Iris pigment epithelial cell (primary cell): ENCODE data around the gene CHD2.
"Not testable (repeated sequence)": the region's sequence is repeated elsewhere in the genome, so short reads cannot be mapped to it uniquely, and the experiment has no call there.

Experiments
- DNase-seq: peaks from one replicate; pipeline ENCODE4 v3.0.0-alpha.2; 2011; ENCODE audit warnings: low read depth

The CHD2 gene

DNA sequence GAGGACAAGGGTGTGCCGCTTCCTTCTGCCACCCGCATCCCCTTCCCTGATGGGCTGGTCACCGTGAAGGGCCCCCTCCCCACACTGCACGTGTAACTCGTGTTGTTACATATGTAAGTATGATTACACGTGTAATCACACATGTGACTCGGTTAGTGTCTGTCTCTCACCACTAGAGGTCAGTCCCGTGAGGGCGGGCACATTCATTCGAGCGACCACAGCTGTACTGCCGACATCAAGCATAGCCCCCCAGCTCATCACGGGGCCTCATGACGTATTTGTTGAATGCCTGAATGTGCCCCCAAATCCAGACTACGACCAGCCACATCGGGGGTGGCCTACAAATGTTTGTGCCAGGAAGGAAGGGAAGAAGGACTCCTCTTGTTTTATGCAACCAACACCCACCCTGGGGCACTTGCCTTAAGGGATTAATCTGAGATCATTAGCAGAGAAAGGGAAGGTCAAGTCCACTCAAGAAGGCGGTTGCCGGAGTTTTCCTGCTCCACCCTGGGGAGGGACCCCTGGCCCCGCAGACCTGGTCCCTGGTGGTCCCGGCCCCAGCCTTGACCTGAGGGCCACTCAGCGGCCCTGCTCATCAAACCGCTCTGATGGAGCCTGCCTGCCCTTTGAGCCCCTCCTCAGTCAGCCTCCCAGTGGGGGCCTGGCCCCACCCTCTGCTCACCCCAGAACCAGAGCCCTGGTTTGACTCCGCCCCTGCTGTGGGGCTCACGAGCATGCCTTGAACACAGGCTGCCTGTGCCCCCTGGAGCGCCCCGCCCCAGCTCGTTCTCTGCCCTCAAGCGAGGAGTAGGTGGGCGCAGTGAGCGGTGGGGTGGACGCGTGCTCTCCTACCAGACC lies 136.1 kb downstream of the CHD2 start:
- DNase-seq, result peak; percentile 43

DNA sequence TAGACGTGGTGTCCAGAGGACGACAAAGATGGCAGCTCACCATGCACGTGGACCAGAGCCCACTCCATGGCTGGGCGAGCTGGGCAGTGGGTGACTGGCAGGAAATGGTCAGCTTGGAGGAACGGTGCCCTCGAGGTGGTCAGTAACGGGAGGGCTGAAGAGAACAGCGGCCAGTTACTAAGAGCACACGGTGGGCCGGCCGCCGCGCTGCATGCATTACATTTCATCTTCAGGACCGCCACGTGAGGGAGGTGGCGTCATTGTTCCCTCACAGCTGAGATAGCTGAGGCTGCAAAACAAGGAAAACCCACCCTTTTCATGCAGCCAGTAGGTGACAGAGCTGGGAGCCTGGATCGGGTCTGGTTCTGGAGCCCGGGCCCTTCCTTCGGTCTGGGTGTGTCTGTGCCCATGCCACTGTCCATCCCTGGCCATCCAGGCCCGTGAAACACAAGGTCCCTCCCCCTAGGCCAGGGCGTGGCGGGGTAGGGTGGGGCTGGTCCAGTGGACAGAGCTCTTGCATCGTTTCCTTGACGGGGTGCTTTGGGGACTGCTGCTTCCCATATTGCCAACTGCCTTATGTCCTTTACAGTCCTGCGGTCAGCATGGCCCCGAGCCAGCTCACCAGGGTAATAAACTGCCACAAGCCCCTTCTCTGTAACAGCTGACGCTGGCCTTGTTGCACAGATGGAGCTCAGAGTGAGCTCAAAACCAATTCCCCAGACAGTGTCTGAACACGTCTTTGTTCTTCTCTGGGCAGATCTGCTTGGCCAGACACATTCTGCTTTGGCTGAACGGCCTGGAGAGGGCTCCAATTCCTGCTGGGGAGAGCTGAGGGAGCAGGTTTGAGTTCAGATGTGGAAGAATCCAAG lies 137.1 kb downstream of the CHD2 start:
- no peak for DNase-seq

DNA sequence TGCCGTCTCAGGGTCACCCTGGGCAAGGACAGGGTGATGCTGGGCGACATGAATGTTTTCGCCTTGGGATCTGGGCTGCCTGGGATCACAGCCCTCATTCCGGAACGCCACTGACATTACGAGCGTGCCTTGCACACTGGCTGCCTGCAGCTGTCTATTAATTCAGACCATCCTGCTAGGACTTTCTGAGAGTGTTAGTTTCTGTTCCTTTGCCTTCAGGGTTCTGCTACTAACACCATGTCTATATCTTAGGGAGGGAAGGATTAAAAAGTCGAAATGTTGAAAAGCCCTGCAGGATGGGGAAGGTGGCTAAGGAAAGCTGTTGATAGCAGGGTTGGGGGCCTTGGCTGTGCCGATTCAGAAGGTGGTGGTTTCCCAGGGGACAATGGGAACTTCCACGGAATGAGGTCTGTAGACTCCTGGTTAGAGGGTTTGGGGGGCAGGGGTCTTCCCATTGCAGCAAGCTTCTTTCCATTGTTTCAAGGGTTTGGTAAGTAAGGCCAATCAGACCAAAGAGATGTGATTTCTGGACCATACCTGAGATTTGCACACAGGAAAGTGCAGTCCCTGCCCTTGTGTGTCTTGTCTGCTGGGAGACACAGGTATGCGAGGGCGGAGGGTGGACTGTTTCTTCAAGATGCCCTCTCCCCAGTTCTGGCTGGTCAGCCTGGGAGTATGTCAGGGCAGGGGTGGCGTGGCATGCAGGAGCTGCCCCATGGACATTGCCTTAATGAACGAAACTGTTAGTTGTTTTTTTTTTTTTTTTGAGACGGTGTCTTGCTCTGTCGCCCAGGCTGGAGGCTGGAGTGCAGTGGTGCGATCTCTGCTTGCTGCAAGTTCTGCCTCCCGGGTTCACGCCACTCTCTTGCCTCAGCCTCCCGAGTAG lies 137.9 kb downstream of the CHD2 start:
- DNase-seq, result no peak

DNA sequence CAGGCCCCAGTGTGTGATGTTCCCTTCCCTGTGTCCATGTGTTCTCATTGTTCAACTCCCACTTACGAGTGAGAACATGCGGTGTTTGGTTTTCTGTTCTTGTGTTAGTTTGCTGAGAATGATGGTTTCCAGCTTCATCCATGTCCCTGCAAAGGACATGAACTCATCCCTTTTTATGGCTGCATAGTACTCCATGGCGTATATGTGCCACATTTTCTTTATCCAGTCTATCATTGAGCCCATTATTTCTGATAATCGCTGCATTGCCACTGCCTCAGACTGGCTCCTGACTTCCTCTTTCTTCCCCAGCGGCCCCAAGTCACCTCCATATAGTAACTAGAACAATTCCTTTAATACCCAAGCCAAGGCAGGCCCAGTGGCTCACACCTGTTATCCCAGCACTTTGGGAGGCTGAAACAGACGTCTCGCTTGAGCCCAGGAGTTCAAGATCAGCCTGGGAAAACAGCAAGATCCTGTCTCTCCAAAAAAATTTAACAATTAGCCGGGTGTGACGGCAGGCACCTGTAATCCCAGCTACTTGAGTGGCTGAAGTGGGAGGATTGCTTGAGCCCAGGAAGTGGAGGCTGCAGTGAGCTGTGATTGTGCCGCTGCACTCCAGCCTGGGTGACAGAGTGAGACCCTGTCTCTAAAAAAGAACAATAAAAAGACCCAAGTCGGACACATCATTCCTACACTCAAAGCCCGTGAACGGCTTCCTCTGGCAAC lies 139.6 kb downstream of the CHD2 start:
- DNase-seq, result not testable (repeated sequence)

DNA sequence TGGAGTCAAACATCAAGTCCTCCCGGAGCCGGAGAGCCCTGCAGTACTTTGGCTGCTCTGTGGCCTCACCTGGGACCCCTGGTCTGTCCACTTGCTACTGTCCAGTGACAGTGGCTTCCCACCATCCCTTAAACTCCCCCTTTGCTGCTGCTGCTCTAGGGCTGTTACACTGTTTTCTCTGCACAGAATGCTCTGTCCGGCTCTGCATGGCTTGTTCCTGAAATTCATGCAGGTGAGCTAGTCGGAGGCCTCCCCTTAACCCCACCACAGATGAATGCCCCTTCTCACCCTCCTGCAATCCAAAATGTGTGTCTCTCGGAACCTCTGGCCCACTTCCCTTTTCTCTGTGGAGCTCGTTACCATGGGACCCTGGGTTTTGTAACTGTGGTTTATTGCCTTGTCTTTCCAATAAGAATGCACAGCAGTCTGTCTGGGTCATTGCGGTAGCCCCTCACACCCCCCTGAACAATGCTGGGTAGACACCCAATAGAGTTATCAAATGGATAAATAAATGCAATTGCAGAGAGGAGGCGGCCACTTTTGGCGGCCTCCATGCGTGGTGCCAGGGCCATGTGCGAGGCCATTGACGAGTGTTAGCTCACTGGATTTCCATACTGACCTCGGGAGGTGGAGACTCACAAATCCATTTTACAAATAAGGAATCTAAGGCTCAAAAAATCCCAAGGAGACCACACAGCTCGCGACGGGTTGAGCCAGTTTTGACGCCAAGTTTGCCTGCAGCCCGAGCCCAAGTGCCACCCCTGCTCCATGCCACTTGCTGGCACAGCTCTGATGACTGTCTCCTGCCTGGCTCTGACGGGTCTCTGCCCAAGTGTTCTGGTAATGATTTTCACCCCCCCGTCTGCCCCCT lies 140.4 kb downstream of the CHD2 start:
- no peak for DNase-seq

DNA sequence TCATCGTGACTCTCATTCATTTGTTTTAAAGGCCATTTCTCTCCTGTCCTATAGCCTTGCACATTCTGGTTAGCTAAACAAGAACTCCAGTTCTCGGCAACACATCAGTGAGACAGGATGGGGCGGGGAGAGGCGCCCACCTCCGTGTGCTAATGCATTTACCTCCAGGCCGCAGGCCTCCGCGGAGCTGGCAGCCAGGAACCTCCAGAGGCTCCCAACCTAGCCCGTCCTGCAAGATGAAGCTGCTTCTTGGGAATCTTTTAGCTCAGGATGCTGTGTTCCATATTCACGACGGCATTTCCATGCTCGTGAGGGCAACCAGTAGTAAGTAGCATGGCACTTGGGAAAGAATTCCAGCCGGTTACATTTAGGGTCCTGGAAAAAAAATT lies 141.0 kb downstream of the CHD2 start:
- no peak for DNase-seq

DNA sequence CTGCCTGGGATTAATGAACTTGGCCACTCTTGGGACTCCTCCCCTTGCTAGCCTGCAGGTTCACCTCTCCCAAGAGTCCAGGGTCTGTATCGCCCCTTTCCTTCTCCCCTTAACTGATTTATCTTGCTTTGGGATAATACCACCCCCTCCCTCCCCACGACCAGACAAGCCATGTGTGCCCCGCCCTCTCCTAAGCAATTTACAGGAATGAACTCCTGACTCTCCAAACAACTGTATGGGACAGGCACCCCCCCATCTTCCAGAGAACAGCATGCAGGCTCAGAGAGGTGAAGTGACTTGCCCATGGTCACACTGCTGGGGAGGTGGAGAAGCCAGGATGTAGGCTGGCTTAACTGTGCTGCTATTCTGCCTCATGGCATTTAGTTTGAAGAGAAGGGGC lies 142.1 kb downstream of the CHD2 start:
- DNase-seq, result no peak

DNA sequence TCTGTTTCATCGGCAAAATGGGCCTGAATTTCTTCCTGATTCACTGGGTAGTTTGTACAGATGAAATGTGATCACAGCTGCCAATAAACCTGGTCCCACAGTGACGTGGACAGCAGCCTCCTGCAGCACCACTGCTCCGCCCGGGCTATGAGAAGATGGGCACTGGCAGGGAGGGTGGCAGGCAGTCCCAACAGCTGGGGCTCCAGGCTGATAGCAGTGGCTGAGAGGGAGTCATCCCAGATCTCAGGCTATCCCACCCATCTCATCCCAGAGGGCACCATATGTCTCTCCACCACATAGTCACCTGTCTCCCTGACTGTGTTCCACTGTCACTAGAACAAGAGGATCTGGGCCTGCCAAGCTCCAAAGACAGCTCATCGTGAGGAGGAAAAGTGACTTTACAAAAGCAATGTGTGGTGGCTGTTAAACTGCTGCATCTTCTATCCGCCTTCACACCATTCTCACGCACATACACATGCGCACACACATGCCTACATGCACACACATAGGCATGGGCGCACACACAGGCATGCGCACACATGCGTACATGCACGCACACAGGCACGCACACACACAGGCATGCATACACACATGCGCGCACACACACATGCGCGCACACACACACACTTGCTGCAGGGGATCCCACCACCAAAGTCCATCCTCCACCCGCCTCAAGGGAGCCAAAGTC lies 142.7 kb downstream of the CHD2 start:
- no peak for DNase-seq

DNA sequence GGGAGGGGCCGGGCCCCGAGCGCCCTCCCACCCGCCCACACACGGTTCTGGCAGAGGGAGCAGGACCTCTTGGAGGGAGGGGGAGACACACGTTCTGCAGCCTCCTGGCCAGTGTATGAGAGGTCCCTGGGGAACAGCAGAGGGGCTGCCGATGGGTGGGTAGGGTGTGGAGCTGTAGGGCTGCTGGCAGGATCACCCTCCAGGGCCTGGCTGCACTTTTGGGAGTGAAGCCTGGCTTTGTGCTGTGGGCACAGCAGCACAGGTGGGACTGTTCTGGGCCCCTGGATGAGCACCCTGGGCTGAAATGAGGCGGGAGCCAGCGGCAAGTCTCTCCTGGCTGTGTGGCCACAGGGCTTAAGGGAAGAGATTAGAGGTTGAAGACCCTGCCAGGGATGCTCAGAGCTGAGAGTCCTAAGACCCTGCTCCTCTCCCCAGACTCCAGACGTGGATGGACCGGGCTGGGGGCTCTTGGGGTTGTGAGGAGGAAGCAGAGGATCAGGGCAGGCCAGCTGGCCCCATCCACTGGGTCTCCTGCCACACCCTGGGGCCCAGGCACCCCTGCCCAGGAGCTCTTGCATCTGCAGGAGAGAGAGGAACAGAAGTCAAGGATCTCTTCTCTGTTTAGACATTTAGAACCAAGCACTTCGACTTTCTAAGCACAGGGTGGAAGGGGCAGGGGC lies 143.6 kb downstream of the CHD2 start:
- DNase-seq, result no peak

DNA sequence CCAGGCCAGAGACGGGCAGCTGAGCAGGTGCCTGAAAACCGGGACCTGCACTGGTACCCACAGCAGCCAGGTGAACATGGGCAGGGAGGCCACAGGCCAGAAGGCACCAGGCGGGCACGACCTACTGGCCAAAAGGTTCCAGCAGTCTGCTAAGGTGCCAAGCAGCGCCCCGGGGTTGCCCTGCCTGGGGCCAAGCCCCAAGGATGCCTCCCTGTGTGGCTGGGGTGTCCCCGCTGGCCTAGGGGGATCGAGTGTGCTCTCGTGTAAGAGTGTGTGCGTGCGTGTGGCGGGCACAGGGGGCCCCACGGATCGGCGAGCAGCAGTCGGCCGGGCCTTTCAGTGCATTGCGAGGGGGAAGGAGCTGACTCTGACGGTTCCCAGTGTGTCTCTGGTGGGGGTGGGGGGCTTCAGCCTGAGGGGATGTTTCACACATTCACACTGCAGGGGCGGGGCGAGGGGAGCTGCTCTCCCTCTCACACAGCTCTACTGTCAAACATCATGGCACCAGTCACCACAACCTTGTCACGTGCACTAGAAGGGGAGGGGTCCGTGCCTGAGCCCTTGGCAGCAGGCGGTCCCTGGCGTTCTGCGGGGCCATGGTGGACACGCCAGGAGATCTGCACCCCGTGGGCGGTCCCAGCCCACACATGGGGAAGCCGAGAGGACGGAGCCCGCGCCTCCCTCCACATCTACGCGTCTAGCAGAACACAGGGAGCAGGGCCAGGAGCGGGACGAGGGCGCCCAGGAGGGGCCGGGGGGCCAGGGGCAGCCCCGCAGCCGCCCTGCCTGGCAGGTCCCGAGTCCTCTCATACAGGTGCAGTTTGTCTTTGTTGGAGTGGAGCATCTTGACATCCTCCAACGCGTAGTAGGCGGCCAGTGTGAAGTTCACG lies 144.4 kb downstream of the CHD2 start:
- DNase-seq, result no peak

DNA sequence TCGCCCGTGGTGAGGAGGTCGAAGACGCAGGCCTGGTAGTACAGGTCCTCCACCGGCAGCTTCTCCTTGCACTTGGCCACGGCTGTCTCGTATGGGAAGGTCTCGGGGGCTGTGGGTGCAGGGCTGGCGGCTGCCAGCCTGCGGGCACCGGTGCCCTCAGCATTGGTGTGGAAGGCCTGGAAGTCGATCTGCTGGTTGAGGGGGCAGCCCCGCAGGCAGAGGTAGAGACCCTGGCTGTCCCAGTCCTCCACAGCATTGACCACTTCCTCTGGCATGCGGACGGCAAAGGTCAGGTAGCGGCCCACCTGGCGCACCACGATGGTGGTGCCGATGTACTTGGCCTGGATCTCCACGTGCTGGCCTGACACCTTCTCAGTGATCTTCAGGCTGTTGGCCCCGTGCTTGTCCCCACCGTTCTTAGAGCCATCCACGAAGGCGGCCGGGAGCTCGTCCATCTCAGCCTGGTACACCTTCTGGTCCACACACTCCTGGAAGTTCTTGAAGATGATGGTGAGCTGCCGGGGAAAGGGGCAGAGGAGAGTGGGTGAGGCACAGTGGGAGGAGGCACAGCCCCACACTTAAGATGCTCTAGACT lies 145.2 kb downstream of the CHD2 start:
- no peak for DNase-seq

DNA sequence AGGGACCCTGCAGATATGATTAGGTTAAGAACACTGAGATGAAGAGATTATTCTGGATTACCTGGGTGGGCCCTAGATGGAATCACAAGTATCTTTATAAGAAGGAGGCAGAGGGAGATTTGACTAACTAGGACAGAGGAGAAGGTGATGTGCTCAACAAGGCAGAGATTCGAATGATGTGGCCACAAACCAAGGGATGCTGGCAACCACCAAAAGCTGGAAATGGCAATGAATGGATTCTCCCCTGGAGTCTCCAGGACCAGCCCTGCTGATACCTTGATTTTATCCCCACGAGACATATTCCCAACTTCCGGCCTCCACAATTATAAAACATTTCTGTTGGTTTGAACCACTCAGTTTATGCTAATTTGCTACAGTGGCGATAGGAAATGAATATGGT lies 146.0 kb downstream of the CHD2 start:
- DNase-seq, result no peak

DNA sequence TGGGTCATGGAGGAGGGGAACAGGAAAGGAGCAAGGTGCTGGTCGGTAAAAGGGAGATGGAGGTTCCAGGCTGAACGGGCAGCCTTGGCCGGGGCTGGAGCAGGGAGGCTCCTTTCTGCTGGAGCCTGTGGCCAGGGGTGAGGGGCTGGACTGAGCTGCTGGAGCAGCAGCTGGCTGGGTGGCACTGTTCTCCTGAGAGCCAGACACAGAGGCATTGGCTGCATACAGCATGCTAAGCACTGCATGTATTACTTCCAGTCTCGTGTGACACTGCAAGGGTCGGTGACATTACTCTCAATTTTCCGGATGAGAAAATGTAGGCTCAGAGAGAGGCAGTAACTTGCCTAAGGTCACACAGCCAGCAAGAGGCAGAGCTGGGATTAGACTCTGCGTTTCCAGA lies 146.6 kb downstream of the CHD2 start:
- no peak for DNase-seq

DNA sequence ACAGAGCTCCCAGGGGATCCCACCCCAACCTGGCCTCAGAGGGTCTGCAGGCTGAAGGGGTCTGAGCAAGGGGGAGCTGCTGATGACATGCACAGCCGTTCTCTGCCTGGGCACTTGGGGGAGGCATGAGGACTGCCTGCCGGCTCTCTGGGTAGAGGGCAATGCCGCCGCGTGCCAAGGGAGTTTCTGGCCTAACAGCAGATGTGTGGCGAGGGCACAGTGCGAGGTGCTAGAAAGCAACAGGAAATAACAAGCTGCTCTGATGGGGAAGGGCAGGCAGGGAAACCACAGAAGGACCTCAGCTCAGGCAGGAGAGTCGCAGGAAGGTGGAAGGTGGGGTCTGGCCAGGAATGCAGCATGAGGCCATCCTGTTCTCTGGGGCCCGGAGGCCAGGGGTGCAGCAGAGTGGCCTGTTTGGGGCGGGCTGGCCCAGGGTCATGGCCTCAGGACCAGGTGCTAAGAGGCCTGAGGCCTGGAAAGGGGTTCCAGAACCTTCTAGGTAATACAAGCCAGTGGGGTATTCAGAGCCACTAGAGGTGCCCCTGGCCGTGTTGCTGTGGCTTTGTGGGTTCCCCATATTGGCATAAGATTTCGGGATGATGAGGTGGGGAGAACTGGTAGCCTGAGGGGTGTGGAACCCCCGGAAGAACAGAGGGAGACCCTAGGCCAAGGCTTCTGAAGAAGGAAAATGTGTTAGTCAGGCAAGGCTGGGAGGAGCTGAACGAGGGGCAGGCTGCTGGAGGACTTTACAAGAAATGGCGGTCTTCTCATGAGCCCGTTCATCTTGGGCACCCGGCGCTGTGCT lies 147.7 kb downstream of the CHD2 start:
- DNase-seq, result no peak

DNA sequence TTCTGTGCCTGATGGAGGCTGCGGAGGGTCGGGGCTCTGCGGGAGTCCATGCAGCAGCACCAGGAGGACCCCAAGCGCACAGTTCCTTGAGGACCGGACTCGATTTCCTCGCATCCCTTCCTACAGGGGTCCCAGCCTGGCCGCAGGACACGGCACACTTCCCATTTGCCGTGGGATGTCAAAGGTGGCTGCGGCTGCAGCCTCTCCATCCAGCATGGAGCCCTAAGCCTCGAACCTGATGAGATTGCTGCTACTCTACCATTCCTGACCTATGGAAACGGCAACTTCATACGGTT lies 148.2 kb downstream of the CHD2 start:
- no peak for DNase-seq

DNA sequence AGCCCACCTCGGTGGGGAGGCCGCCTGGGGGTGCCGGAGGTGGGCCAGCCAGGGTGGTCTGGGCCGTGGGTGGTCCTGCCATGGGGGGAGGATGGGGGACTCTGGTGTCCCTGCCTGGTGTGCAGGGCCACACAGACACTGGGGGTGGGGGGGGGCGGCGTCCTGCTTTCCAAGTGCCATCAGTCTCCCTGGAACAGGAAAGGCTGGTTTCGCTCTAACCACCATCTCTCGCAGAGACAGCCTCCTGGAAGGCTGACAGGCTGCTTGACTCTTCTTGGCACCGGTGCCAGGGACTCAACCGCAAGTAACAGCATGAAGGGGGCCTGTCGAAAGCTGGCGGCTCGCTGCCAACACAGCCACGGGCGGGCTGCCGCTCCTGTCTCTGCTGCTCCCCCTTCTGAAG lies 148.6 kb downstream of the CHD2 start:
- no peak for DNase-seq

DNA sequence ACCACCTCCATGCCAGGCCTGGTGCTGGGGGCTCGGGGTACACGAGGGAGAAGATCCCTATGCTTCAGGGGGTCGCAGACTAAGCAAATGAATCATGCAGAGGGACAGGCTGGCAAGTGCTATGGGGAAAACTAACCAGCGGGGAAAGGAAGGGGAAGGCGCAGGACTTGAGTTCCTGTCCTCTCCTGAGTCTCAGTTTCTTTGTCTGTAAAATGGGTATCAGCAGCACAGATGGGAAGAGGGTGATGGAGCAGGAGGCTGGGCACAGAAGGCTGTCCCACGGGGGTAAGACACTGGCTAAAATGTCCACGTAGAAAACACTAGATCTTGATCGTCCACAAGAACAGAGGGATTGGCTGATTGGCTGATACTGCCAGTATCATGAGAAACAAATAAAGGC lies 149.1 kb downstream of the CHD2 start:
- no peak for DNase-seq
